ENCODE data around the gene PHRF1. TPM values are rescaled to one million over a fixed set of nuclear protein-coding genes. Genes with fewer than 3 reads are reported as not detected.

PHRF1 gene
- total RNA-seq, 1 donor from 2014 or later = 25.4 TPM

DNA sequence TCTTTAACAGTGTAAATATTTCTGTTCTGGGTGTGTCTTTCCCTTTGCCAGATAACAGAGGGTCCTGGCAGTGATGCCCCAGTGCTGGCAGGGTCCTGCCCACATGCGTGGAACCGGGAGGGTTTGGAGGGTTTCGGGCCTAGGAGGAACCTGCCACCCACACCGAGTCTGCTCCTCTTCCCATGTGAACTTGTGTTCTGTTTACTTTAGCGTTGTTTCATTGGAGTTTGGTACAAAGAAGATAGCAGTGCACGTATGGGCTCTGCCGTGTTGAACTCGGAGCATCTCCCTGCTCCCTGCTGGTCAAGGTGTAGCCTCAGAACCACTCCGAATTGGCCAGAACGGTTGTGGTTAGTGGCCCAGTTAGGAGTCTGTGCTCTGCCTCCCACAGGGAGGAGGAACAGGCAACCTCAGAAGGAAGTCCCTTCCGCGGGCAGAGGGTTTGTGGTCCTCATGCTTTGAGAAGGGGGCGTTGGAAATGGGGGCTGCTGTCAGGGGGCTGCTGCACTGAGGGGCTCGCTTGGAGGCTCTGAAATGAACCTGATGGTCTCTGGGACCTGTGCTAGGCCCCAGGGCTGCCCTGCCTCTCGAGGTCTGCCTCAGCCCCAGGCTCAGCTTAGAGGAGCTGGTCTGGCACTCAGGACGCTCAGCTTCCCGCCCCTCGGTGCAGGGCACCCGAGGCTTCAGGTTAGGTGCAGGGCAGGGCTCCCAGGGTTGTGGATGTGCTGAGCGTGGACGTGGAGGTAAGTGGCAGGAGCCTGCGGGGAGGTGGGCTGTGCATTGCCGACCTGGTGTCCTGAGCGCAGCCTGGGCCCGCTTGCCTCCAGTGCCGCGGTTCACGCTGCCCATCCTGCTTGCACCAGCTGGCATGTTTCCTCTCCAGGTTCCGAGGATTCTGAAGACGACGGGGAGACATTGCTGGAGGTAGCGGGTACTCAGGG is 10.4 kb downstream of the PHRF1 start:
- intact Hi-C loops (cut with DNase I) = no loop called here
- no peak for DNase-seq (ENCODE audit: low spot score in 2 of 2)
- peaks cover 69 to 82% of the 10 kb centered on the region in 2 donors for H3K36me3 ChIP-seq
- TF ChIP-seq, protein P1, sequence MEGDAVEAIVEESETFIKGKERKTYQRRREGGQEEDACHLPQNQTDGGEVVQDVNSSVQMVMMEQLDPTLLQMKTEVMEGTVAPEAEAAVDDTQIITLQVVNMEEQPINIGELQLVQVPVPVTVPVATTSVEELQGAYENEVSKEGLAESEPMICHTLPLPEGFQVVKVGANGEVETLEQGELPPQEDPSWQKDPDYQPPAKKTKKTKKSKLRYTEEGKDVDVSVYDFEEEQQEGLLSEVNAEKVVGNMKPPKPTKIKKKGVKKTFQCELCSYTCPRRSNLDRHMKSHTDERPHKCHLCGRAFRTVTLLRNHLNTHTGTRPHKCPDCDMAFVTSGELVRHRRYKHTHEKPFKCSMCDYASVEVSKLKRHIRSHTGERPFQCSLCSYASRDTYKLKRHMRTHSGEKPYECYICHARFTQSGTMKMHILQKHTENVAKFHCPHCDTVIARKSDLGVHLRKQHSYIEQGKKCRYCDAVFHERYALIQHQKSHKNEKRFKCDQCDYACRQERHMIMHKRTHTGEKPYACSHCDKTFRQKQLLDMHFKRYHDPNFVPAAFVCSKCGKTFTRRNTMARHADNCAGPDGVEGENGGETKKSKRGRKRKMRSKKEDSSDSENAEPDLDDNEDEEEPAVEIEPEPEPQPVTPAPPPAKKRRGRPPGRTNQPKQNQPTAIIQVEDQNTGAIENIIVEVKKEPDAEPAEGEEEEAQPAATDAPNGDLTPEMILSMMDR (IDR thresholded peaks at IDR 0.05) = no peak
- no peaks in the 10 kb centered on the region for H3K9me3 ChIP-seq
- no peak overlapping the region for H3K4me3 ChIP-seq
- no peaks in the 10 kb centered on the region for H3K4me1 ChIP-seq
- no peaks in the 10 kb centered on the region for H3K27me3 ChIP-seq
- H3K27ac ChIP-seq = no peak overlapping the region

DNA sequence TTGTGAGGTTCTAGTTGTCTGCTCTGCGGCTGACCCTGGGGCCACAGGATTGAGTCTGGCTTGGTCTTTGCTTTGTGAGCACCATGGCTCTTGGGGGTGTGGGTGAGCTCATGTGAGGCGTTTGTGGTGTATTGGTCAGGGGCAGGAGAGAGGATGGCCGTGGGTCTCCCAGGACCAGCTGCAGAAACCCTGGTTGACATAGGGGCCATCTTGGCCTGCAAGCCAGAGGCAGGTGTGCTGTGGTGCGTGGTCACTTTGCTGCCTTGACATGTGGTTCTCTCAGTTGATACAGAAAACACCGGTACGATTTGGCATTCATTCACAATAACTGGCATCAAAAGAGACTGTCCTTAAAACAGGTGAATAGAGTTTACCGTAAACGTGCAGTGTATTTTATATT is 11.3 kb downstream of the PHRF1 start:
- H3K27ac ChIP-seq = no peak overlapping the region
- intact Hi-C loops (cut with DNase I) = no loop called here
- H3K27me3 ChIP-seq = no peaks in the 10 kb centered on the region
- TF ChIP-seq, protein P1 (IDR thresholded peaks at IDR 0.05) = no peak
- H3K36me3 ChIP-seq = peaks cover 73 to 77% of the 10 kb centered on the region in 2 donors
- no peak for DNase-seq (ENCODE audit: low spot score in 2 of 2)
- no peak overlapping the region for H3K4me3 ChIP-seq
- no peaks in the 10 kb centered on the region for H3K9me3 ChIP-seq
- no peaks in the 10 kb centered on the region for H3K4me1 ChIP-seq

DNA sequence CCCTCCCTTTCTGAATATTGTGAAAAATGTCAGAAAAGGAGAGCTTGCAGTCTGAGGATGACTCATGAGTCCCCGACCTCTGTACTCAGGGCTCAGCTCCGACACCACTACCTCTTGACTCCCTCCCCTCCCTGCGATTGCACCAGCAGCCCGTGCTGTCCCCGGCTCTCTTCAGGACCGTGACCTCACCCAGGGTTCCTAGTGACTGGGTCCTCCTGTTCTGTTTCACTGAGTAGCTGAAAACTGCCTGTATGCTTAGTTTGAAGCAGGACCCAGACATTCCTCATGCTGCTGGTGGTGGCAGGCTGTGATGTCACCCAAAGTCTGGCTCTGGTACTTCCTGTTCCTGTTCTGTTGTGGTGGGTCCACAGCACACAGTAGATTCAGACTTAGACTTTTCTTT is 11.7 kb downstream of the PHRF1 start:
- peak; percentile 53 to 77 for DNase-seq (ENCODE audit: low spot score in 2 of 2)
- H3K9me3 ChIP-seq = no peaks in the 10 kb centered on the region
- intact Hi-C loops (cut with DNase I) = no loop called here
- no peak overlapping the region for H3K4me3 ChIP-seq
- TF ChIP-seq, protein P1 (IDR thresholded peaks at IDR 0.05) = no peak
- H3K36me3 ChIP-seq = peaks cover 73 to 77% of the 10 kb centered on the region in 2 donors
- H3K4me1 ChIP-seq = no peaks in the 10 kb centered on the region
- H3K27me3 ChIP-seq = no peaks in the 10 kb centered on the region
- H3K27ac ChIP-seq = peak overlapping the region in 1 of 2 donors; percentile 18

DNA sequence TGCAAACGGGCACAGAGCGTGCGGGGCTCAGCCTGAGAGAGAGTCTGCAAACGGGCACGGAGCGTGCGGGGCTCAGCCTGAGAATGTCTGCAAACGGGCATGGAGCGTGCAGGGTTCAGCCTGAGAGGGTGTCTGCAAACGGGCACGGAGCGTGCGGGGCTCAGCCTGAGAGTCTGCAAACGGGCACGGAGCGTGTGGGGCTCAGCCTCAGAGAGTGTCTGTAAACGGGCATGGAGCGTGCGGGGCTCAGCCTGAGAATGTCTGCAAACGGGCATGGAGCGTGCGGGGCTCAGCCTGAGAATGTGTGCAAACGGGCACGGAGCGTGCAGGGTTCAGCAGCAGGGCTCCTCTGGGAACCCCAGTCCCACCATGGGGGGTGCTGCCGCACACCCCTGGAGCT is 13.5 kb downstream of the PHRF1 start:
- Histone ChIP-seq H3K27ac (no peak overlapping the region), H3K27me3 (no peaks in the 10 kb centered on the region), H3K4me3 (no peak overlapping the region), H3K4me1 (no peaks in the 10 kb centered on the region), H3K36me3 (peaks cover 73 to 80% of the 10 kb centered on the region in 2 donors), H3K9me3 (no peaks in the 10 kb centered on the region)
- intact Hi-C loops (cut with DNase I) = no loop called here
- no peak for DNase-seq (ENCODE audit: low spot score in 2 of 2)
- TF ChIP-seq, protein P1 (IDR thresholded peaks at IDR 0.05) = no peak

DNA sequence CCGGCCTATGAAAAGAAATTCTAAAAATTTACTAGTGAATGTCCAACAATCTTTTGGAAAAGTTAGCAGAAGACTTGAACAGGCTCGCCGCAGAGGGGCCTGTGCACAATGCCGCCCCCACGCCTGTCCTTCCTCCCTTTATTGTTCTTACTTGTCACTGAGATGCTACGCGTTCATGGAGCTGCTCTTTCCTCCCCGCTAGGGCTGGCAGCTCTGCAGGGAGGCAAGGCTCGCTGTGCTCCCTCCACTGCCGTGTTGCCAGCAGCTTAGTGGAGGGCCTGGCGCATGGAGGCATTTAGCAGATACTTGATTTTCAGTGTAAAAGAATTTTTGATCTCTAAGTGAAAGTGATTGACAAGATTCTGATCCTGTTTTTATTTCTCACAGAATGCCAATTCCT is 14.7 kb downstream of the PHRF1 start:
- Histone ChIP-seq H3K4me1 (no peaks in the 10 kb centered on the region), H3K36me3 (peaks cover 85 to 88% of the 10 kb centered on the region in 2 donors), H3K9me3 (no peaks in the 10 kb centered on the region), H3K27me3 (no peaks in the 10 kb centered on the region), H3K27ac (no peak overlapping the region), H3K4me3 (no peak overlapping the region)
- intact Hi-C loops (cut with DNase I) = no loop called here
- TF ChIP-seq, protein P1 (IDR thresholded peaks at IDR 0.05) = no peak
- no peak for DNase-seq (ENCODE audit: low spot score in 2 of 2)
